A549 (cell line): ENCODE measurements around the gene KCNG4. TPM values are rescaled to one million over a fixed set of nuclear protein-coding genes. Genes with fewer than 3 reads are reported as not detected.

Source experiments
- ATAC-seq, 2 experiments: fragments of 200-7000 bp in 1 of 2; fragments of >200 bp in 1 of 2; cut with Nextera tagmentation in 1 of 2; cut with Tn5 transposase in 1 of 2; 3 replicates each; pipeline versions ENCODE4 v1.8.0 to v1.9.1; 2018 to 2020; ENCODE audit warnings: mild to moderate bottlenecking in 1 of 2, moderate library complexity in 1 of 2
- CTCF ChIA-PET: fragments of 300-600 bp; sonication (Branson Sonifier 250); formaldehyde crosslinking; extraction: SDS; loops from one replicate; lab custom pipeline; 2021; ENCODE audit warnings: antibody characterized with exemption, inconsistent platforms; lab: Yijun Ruan, JAX
- POLR2A ChIA-PET: fragments of 350-600 bp; formaldehyde crosslinking; extraction: SDS; loops from one replicate; lab custom pipeline; 2021; ENCODE audit warnings: antibody characterized with exemption, inconsistent platforms; lab: Yijun Ruan, JAX
- DNase-seq, 2 experiments: peaks; one replicate each; pipeline versions ENCODE4 v3.0.0 to v3.0.0-alpha.2; 2011 to 2016; ENCODE audit warnings: low read depth in 1 of 2, low spot score in 1 of 2
- FAIRE-seq: peaks from 2 replicates; lab custom pipeline; 2011; peaks lifted over from hg19 to GRCh38; lab: Jason Lieb, UNC
- H3K27ac ChIP-seq, 2 experiments: fragments of >200 bp; sonication (Bioruptor Twin); formaldehyde crosslinking; 3 replicates each; pipeline ENCODE4 v1.5.1; 2016 to 2017
- H3K4me1 ChIP-seq: fragments of >200 bp; sonication (Bioruptor Twin); formaldehyde crosslinking; 3 replicates; pipeline ENCODE4 v1.6.1; 2016
- H3K4me2 ChIP-seq: fragments of >200 bp; sonication (Bioruptor Twin); formaldehyde crosslinking; 3 replicates; pipeline ENCODE4 v1.6.1; 2016
- H3K4me3 ChIP-seq: fragments of >200 bp; sonication (Bioruptor Twin); formaldehyde crosslinking; 3 replicates; pipeline ENCODE4 v1.5.1; 2016
- H3K9me3 ChIP-seq: fragments of >200 bp; sonication (Bioruptor Twin); formaldehyde crosslinking; 3 replicates; pipeline ENCODE4 v1.6.1; 2016
- BHLHE40 ChIP-seq: IDR thresholded peaks from 2 replicates; pipeline ENCODE4 v1.6.1; 2012; ENCODE audit warnings: low read depth, low read length, inconsistent platforms
- CBX2 ChIP-seq: fragments of 200-600 bp; sonication (generic); IDR thresholded peaks from 2 replicates; pipeline ENCODE4 v1.6.1; 2016; ENCODE audit warnings: low read depth, mild to moderate bottlenecking, borderline replicate concordance
- CBX8 ChIP-seq: fragments of 200-600 bp; sonication (generic); IDR thresholded peaks from 2 replicates; pipeline ENCODE4 v1.6.1; 2016
- EHMT2 ChIP-seq: fragments of 200-600 bp; sonication (generic); IDR thresholded peaks from 2 replicates; pipeline ENCODE4 v1.6.1; 2016; ENCODE audit warnings: antibody characterized with exemption, low read depth, mild to moderate bottlenecking, moderate library complexity
- FOSB ChIP-seq: fragments of 250-450 bp; sonication (Bioruptor Pico); IDR thresholded peaks from 2 replicates; pipeline ENCODE4 v1.5.0; 2020; ENCODE audit warnings: mild to moderate bottlenecking, moderate library complexity
- HOXA7 ChIP-seq: fragments of 250-450 bp; sonication (Bioruptor Pico); IDR thresholded peaks from 2 replicates; pipeline ENCODE4 v1.5.0; 2020; ENCODE audit warnings: mild to moderate bottlenecking, moderate library complexity
- HOXB5 ChIP-seq: fragments of 250-450 bp; sonication (Bioruptor Pico); IDR thresholded peaks from 2 replicates; pipeline ENCODE4 v1.5.0; 2020; ENCODE audit warnings: mild to moderate bottlenecking, moderate library complexity
- JUN ChIP-seq, 2 experiments: fragments of >200 bp; sonication (Bioruptor Twin); formaldehyde crosslinking; IDR thresholded peaks; 2 replicates in 1 of 2; 3 replicates in 1 of 2; pipeline ENCODE4 v1.6.1; 2016 to 2017
- KDM1A ChIP-seq: fragments of 200-600 bp; sonication (generic); IDR thresholded peaks from 2 replicates; pipeline ENCODE4 v1.6.1; 2016; ENCODE audit warnings: low read depth, mild to moderate bottlenecking
- MAFK ChIP-seq: fragments of 450-650 bp; IDR thresholded peaks from 2 replicates; pipeline ENCODE4 v1.6.1; 2014; ENCODE audit not compliant: partially characterized antibody
- MYC ChIP-seq: IDR thresholded peaks from 2 replicates; pipeline ENCODE4 v1.6.1; 2012; ENCODE audit warnings: mild to moderate bottlenecking, inconsistent platforms, low read length, improper control_type of control experiment, borderline replicate concordance
- NFE2L2 ChIP-seq: fragments of 150-350 bp; conservative IDR thresholded peaks from 2 replicates; pipeline ENCODE4 v1.6.1; 2014; ENCODE audit warnings: low read length
- RFX5 ChIP-seq: fragments of 450-650 bp; IDR thresholded peaks from 2 replicates; pipeline ENCODE4 v1.7.1; 2014; ENCODE audit warnings: antibody characterized with exemption, mild to moderate bottlenecking, moderate library complexity
- RNF2 ChIP-seq: fragments of 200-600 bp; sonication (generic); IDR thresholded peaks from 2 replicates; pipeline ENCODE4 v1.6.1; 2016; ENCODE audit warnings: low read depth, mild to moderate bottlenecking, antibody characterized with exemption, moderate library complexity, borderline replicate concordance
- TP53 ChIP-seq: fragments of 250-450 bp; sonication (Bioruptor Pico); IDR thresholded peaks from 2 replicates; pipeline ENCODE4 v1.5.0; 2021; ENCODE audit warnings: mild to moderate bottlenecking, moderate library complexity
- WGBS: methylation state at CpG from one replicate; pipeline ENCODE4 v1.1.6; 2017; ENCODE audit errors: missing lambda C conversion rate; 5-methylcytosine and 5-hydroxymethylcytosine counted together
- polyA plus RNA-seq, 4 experiments: library from polyadenylated mRNA; depleted of rRNA in 3 of 4; stranded (reverse); fragments of >200 nt; fragmentation: RNase III in 1 of 4; extraction: RNeasy Plus Mini Kit Qiagen cat#74134 plus additional on column Dnase treatment in 1 of 4; gene quantifications; 2 replicates in 3 of 4; 3 replicates in 1 of 4; pipeline ENCODE4 v1.2.3, GENCODE V29; 2011 to 2017
- TF ChIP-seq, protein P1 (sequence below): fragments of 150-350 bp; IDR thresholded peaks from 2 replicates; pipeline ENCODE4 v1.6.1; 2014; ENCODE audit warnings: low read depth, mild to moderate bottlenecking, low read length
- TF ChIP-seq, protein P2 (sequence below): fragments of 250-450 bp; sonication (Bioruptor Pico); IDR thresholded peaks from 2 replicates; pipeline ENCODE4 v1.5.0; 2020; ENCODE audit warnings: low read depth, mild to moderate bottlenecking, moderate library complexity
- TF ChIP-seq, protein P3 (sequence below): IDR thresholded peaks from 2 replicates; pipeline ENCODE4 v1.6.1; 2012
- TF ChIP-seq, protein P4 (sequence below): fragments of >200 bp; sonication (Bioruptor Twin); formaldehyde crosslinking; IDR thresholded peaks from 2 replicates; pipeline ENCODE4 v1.6.1; 2016
- TF ChIP-seq, protein P5 (sequence below): fragments of 200-600 bp; sonication (generic); IDR thresholded peaks from 2 replicates; pipeline ENCODE4 v1.6.1; 2016; ENCODE audit warnings: antibody characterized with exemption, mild to moderate bottlenecking, moderate library complexity
- TF ChIP-seq, protein P6 (sequence below): fragments of 450-650 bp; IDR thresholded peaks from 2 replicates; pipeline ENCODE4 v1.6.1; 2014; ENCODE audit warnings: antibody characterized with exemption

Gene KCNG4
- polyA plus RNA-seq, 2 of the 4 experiments (the other 2 are of a cell fraction): not detected

GRCh38 chr16:84278968-84279367, 39.2 kb upstream of the KCNG4 start:
- TF ChIP-seq, protein P1, sequence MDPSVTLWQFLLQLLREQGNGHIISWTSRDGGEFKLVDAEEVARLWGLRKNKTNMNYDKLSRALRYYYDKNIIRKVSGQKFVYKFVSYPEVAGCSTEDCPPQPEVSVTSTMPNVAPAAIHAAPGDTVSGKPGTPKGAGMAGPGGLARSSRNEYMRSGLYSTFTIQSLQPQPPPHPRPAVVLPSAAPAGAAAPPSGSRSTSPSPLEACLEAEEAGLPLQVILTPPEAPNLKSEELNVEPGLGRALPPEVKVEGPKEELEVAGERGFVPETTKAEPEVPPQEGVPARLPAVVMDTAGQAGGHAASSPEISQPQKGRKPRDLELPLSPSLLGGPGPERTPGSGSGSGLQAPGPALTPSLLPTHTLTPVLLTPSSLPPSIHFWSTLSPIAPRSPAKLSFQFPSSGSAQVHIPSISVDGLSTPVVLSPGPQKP: no peak
- TF ChIP-seq FOSB: no peak
- TF ChIP-seq, protein P2, sequence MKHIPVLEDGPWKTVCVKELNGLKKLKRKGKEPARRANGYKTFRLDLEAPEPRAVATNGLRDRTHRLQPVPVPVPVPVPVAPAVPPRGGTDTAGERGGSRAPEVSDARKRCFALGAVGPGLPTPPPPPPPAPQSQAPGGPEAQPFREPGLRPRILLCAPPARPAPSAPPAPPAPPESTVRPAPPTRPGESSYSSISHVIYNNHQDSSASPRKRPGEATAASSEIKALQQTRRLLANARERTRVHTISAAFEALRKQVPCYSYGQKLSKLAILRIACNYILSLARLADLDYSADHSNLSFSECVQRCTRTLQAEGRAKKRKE (CRISPR knock-in tag): no peak
- TF ChIP-seq, protein P3, sequence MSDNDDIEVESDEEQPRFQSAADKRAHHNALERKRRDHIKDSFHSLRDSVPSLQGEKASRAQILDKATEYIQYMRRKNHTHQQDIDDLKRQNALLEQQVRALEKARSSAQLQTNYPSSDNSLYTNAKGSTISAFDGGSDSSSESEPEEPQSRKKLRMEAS: no peak
- no peak for TF ChIP-seq EHMT2
- TF ChIP-seq, protein P4, sequence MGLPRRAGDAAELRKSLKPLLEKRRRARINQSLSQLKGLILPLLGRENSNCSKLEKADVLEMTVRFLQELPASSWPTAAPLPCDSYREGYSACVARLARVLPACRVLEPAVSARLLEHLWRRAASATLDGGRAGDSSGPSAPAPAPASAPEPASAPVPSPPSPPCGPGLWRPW: no peak
- no peak for TF ChIP-seq MAFK
- no peak for TF ChIP-seq CBX8
- no peak for TF ChIP-seq NFE2L2
- no peak for TF ChIP-seq HOXA7
- TF ChIP-seq BHLHE40: no peak
- TF ChIP-seq JUN (IDR thresholded peaks at IDR 0.05): no peak
- TF ChIP-seq RFX5: no peak
- H3K4me1 ChIP-seq: 0 out of 3 replicates have a peak, but pooled peaks cover 8% of the 10 kb centered on the region
- FAIRE-seq: no peak
- H3K4me3 ChIP-seq: no peak overlapping the region
- POLR2A ChIA-PET: no interaction called here
- ATAC-seq: no peak
- WGBS: 49% methylated on average over 6 of the region's 6 CpGs
- peak overlapping the region in 1 of 2 experiments; percentile 2; a peak in 1 of 6 replicates for H3K27ac ChIP-seq
- H3K9me3 ChIP-seq: no peaks in the 10 kb centered on the region
- no peak overlapping the region for H3K4me2 ChIP-seq
- CTCF ChIA-PET: interaction anchor here (1.5 to 17.8 kb wide), 9 partner anchors 8 to 227 kb away, joined by 4 to 245 read pairs (median 17); no protein-coding TSS in a partner anchor
- no peak for DNase-seq

DNA sequence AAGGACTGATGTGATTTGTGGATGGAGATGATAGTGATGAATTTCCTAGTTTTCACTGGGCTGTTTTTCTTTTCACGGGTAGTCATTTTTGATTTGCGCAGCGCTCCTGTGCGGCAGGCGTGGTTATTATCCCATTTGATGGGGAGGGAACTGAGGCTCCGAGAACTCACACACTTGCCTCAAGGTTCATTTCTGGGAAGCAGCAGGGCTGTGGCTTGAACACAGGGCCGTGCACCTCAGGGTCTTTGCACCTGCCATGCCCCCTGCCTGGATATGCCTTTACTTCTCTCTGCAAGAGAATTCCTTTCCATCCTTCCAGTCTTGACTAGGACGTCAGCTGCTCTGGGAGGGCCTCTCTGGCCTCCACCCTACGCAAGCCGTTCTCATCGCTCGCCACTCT, 38.5 kb upstream of the KCNG4 start:
- H3K4me3 ChIP-seq: no peak overlapping the region
- POLR2A ChIA-PET: no interaction called here
- no peak for TF ChIP-seq HOXB5
- TF ChIP-seq NFE2L2: no peak
- TF ChIP-seq KDM1A: no peak
- no peak for TF ChIP-seq CBX2
- TF ChIP-seq RFX5: no peak
- TF ChIP-seq TP53 (CRISPR knock-in tag): no peak
- no peak for TF ChIP-seq FOSB
- TF ChIP-seq, protein P5, sequence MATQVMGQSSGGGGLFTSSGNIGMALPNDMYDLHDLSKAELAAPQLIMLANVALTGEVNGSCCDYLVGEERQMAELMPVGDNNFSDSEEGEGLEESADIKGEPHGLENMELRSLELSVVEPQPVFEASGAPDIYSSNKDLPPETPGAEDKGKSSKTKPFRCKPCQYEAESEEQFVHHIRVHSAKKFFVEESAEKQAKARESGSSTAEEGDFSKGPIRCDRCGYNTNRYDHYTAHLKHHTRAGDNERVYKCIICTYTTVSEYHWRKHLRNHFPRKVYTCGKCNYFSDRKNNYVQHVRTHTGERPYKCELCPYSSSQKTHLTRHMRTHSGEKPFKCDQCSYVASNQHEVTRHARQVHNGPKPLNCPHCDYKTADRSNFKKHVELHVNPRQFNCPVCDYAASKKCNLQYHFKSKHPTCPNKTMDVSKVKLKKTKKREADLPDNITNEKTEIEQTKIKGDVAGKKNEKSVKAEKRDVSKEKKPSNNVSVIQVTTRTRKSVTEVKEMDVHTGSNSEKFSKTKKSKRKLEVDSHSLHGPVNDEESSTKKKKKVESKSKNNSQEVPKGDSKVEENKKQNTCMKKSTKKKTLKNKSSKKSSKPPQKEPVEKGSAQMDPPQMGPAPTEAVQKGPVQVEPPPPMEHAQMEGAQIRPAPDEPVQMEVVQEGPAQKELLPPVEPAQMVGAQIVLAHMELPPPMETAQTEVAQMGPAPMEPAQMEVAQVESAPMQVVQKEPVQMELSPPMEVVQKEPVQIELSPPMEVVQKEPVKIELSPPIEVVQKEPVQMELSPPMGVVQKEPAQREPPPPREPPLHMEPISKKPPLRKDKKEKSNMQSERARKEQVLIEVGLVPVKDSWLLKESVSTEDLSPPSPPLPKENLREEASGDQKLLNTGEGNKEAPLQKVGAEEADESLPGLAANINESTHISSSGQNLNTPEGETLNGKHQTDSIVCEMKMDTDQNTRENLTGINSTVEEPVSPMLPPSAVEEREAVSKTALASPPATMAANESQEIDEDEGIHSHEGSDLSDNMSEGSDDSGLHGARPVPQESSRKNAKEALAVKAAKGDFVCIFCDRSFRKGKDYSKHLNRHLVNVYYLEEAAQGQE: no peak
- TF ChIP-seq, protein P6, sequence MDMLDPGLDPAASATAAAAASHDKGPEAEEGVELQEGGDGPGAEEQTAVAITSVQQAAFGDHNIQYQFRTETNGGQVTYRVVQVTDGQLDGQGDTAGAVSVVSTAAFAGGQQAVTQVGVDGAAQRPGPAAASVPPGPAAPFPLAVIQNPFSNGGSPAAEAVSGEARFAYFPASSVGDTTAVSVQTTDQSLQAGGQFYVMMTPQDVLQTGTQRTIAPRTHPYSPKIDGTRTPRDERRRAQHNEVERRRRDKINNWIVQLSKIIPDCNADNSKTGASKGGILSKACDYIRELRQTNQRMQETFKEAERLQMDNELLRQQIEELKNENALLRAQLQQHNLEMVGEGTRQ: no peak
- no peak for TF ChIP-seq MYC
- TF ChIP-seq RNF2: no peak
- TF ChIP-seq, all 56 proteins: peak for 0
- ATAC-seq: no peak
- H3K4me1 ChIP-seq: 0 out of 3 replicates have a peak, but pooled peaks cover 7% of the 10 kb centered on the region
- DNase-seq: no peak
- H3K27ac ChIP-seq: no peak overlapping the region
- no peaks in the 10 kb centered on the region for H3K9me3 ChIP-seq
- 86% methylated on average over 12 of the region's 12 CpGs for WGBS
- FAIRE-seq: no peak
- H3K4me2 ChIP-seq: no peak overlapping the region
- CTCF ChIA-PET: interaction anchor here (0.7 to 17.8 kb wide), 27 partner anchors 11 to 674 kb away, joined by 3 to 245 read pairs (median 6); partner anchors contain the start of genes ADAD2 and MEAK7
